Stimulated activated CD8-positive, alpha-beta memory T cell treated with anti-CD3 and anti-CD28 coated beads, Interleukin-7, amount 100 ng/mL, for 1 hour (primary cell): Measurements from ENCODE around the gene C22orf23.
"Not testable (repeated sequence)": the region's sequence is repeated elsewhere in the genome, so short reads cannot be mapped to it uniquely, and the experiment has no call there.

Source experiments
- DNase-seq, 2 donors: peaks; one replicate each; pipeline ENCODE4 v3.0.0-alpha.2; 2020; ENCODE audit warnings: low read depth in 2 of 2

Gene C22orf23

GRCh38 chr22:37982151-37982785 lies 28.9 kb upstream of the C22orf23 start:
- DNase-seq, result no peak

- DNase-seq, result no peak
Observed at GRCh38 chr22:37981282-37982011, 28.0 kb upstream of the C22orf23 start.

- no peak for DNase-seq
Observed at GRCh38 chr22:37979782-37980181, 26.4 kb upstream of the C22orf23 start.

GRCh38 chr22:37976547-37976946 lies 23.1 kb upstream of the C22orf23 start:
- no peak for DNase-seq

GRCh38 chr22:37976022-37976421 lies 22.6 kb upstream of the C22orf23 start:
- DNase-seq, result not testable (repeated sequence)

GRCh38 chr22:37975153-37975552 lies 21.8 kb upstream of the C22orf23 start:
- DNase-seq, result no peak

- DNase-seq, result no peak
Observed at GRCh38 chr22:37973271-37974170, 20.1 kb upstream of the C22orf23 start.

- no peak for DNase-seq
Observed at GRCh38 chr22:37972527-37972926, 19.1 kb upstream of the C22orf23 start.

- no peak for DNase-seq
Observed at GRCh38 chr22:37971475-37972434, 18.4 kb upstream of the C22orf23 start.

- no peak for DNase-seq
Observed at GRCh38 chr22:37970864-37971263, 17.5 kb upstream of the C22orf23 start.

- no peak for DNase-seq
Observed at GRCh38 chr22:37968452-37969251, 15.3 kb upstream of the C22orf23 start.

- no peak for DNase-seq
Observed at GRCh38 chr22:37967637-37968451, 14.4 kb upstream of the C22orf23 start.

- no peak for DNase-seq
Observed at GRCh38 chr22:37967147-37967546, 13.7 kb upstream of the C22orf23 start.

- DNase-seq, result no peak
Observed at GRCh38 chr22:37965940-37966664, 12.7 kb upstream of the C22orf23 start.

- no peak for DNase-seq
Observed at GRCh38 chr22:37961062-37961461, 7.7 kb upstream of the C22orf23 start.

- DNase-seq, result no peak
Observed at GRCh38 chr22:37959231-37959825, 5.9 kb upstream of the C22orf23 start.

- DNase-seq, result no peak
Observed at GRCh38 chr22:37957232-37957631, 3.8 kb upstream of the C22orf23 start.

GRCh38 chr22:37955825-37956397 lies 2.5 kb upstream of the C22orf23 start:
- not testable (repeated sequence) for DNase-seq
